ENCODE data around the gene LRRC45. TPM values are rescaled to one million over a fixed set of nuclear protein-coding genes. Genes with fewer than 3 reads are reported as not detected.

Gene LRRC45
- polyA plus RNA-seq, 3 donors: 10.8 to 17.5 (median 15.7) TPM

GRCh38 chr17:82015311-82015971 lies 7.7 kb upstream of the LRRC45 start:
- DNase-seq (ENCODE audit: extremely low read depth in 1 of 11, low read depth in 9 of 11, low spot score in 4 of 11): no peak

- no peak for DNase-seq (ENCODE audit: extremely low read depth in 1 of 11, low read depth in 9 of 11, low spot score in 4 of 11)
Measured at GRCh38 chr17:82016061-82016874, 6.8 kb upstream of the LRRC45 start.

- no peak for DNase-seq (ENCODE audit: extremely low read depth in 1 of 11, low read depth in 9 of 11, low spot score in 4 of 11)
Measured at GRCh38 chr17:82016875-82017459, 6.1 kb upstream of the LRRC45 start.

DNA sequence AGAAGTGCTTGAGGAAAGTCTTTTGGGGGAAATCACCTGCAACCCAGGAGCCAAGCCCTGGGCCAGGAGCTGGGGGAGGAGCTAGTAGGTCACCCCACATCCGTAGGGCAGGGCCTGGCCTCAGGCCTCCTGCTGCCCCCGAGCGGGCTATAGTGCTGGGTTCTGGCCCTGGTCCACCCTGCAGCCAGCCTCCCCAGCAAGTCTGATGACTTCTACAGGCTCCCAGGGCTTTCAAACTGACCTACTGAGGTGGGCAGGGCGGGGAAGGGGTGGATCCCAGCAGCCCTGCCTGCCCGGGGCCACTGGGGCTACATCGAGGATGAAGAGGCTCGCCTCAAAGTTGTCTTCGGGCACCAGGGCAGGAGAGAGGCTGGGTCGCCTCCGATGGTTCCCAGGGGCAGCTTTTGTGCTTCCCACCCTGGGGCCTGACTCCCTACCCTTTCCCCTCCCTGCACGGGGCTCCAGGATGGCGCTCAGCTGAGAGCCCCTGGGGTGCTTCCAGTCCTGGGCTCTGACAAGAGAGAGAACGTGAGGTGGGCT lies 5.4 kb upstream of the LRRC45 start:
- DNase-seq (ENCODE audit: extremely low read depth in 1 of 11, low read depth in 9 of 11, low spot score in 4 of 11): no peak

- DNase-seq (ENCODE audit: extremely low read depth in 1 of 11, low read depth in 9 of 11, low spot score in 4 of 11): no peak
Measured at GRCh38 chr17:82018152-82018988, 4.7 kb upstream of the LRRC45 start.

- no peak for DNase-seq (ENCODE audit: extremely low read depth in 1 of 11, low read depth in 9 of 11, low spot score in 4 of 11)
Measured at GRCh38 chr17:82018989-82019689, 4.0 kb upstream of the LRRC45 start.

DNA sequence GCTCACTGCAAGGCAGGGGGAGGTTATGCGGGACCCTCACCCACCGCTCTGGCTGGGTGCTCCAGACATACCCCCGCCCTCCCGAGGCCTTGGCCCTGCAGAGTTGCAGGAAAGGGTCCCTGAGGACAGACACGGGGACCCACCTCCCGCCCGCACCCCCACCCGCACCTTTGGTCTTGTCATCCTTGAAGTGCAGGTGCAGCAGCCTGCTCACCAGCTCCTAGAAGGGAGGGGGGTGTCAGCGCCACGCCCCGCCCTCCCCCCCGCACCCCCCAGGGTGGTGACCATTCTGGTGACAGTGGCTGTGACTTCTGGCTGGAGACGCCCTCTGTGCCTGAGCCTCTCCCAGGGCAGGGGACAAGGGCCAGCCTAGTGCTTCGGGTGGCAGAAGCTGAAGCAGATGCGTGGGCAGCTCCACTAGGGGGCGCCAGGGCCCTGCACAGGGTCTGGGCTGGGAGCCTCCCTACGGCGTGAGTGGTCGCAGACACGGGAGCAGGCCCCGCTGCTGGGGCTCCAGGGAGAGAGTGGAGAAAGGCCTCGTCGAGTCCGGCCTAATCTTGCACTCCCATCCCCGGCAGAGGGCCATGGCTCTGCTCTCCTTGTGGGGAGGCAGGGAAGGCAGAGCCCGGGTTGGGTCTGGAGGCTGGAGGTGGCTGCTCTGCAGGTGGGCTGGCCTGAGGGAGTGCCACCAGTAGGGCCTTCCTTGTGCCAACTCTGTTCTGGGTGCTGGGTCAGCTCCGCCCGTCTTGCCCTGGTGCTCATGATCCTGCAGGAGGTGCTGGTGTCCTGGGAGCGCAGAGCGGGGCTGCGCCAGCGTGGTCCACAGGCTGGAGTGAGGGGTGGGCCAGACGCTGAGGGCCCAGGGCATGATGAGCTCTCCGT lies 3.2 kb upstream of the LRRC45 start:
- DNase-seq (ENCODE audit: extremely low read depth in 1 of 11, low read depth in 9 of 11, low spot score in 4 of 11): no peak

DNA sequence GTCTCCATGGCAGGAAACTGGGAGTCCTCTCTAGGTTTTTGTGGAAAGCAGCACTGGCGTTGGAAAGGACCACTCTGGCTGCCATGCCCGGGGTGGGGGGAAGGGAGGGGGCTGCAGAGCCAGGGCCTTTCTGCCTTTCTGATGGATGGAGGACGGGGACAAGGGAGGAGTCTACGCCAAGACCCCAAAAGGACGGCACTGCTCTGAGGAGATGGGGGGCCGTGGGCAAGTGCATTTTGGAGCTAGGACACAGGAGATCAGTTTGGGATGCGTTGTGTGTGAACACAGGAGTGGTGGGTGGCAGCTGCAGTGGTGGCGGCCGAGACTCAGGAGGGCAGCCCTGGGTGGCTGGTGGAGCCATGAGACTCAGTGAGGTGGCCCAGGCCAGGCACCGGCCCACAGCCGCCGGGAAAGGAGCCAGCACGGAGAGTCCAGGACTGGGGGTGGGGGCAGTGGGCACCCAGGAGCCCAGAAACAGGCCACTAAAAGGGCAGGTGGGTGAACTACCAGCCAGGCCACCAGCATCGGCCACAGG lies 2.5 kb upstream of the LRRC45 start:
- no peak for DNase-seq (ENCODE audit: extremely low read depth in 1 of 11, low read depth in 9 of 11, low spot score in 4 of 11)

DNA sequence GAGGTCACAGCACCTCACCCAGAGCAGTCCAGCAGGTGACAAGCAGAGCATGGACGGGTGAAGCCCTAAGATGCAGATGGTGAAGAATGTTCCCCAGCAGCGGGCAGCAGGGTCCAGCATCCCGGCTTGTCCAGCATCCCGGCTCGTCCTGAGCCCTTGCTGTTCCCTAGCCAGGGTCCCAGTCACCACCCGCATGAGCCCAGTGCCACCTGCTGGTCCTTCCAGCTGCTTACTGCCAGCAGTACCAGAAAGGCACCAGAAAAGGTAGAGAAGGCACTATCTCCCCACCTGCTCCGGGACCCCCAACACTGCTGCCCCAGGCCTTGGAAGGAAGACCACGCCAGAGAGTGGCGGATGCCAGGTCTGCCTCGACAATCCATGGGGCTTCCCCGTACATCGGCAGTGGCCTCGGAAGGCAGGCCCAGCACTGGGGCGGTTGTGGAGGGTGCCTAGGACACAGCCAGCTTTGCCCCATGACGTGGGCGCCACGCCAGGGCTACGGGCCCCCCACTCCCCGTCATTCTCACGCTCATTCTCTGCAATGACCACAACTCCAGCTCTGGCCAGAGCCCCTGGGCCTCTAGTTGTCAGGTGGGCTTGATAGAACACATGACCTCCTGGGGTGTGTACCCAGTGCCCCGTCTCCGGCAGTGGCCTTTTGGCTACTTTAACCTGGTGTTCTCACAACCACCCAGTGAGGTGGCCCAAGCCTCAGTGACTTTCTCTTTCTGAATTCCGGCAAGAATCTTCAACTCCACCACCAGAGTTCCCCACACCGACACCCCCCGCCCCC lies 1.8 kb upstream of the LRRC45 start:
- no peak for DNase-seq (ENCODE audit: extremely low read depth in 1 of 11, low read depth in 9 of 11, low spot score in 4 of 11)

DNA sequence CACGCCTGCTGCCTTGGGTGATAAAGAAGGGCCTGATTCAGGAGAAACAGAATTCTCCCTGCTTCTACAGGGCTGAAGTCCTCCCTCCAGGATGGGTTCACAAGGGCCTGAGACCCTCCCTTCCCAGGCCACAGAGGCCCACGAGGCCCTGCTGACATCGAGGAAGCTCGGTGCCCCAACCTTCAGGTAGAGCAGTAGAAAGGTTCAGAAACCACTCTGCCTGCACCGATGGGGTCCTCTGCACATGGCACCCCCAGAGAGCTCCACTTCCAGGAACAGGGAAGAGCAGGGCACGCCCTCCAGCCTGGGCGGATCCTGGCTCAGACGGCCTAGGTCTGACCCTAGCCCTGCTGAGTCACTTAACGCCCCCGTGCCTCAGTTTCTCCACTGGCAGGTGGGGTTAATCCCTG lies 1.2 kb upstream of the LRRC45 start:
- DNase-seq (ENCODE audit: extremely low read depth in 1 of 11, low read depth in 9 of 11, low spot score in 4 of 11): no peak

DNA sequence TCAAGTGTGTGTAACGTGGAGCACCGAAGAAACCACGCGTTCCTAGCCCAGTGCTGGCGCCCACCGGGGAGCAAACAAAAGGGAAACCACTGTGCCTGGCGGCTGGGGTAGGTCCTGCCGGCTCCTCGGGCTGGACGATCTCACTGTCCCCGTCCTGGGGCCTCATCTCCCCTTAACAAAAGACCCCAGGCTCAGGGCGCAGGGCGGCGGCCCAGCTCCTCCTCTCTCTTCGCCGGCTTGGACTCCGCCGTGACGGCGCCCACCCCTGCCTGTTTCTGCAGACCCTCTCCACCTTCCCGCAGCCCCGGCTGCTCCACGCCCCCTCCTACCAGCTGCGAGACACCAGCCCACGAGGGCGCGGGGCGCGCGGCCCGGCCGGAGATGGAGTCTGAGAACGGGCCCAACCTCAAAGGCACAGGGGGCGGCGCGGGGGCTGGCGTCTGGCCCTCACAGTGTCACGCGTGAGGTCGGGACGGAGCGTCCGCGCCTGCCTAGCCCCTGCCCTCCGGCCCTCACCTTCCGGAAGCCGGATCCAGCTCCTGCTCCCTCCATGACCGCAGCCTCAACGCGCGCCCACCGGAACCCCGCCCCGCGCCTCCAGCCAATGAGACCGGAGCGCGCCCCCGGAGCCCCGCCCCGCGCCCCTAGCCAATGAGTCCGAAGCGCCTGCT lies 660 bp upstream of the LRRC45 start, which contains the start of gene CENPX:
TSS of gene CENPX (minus strand) at position 569 of the 671 bp plus-strand sequence. CDS start at position 552, 17 bp downstream.
- DNase-seq (ENCODE audit: extremely low read depth in 1 of 11, low read depth in 9 of 11, low spot score in 4 of 11): no peak

- no peak for DNase-seq (ENCODE audit: extremely low read depth in 1 of 11, low read depth in 9 of 11, low spot score in 4 of 11)
Measured at GRCh38 chr17:82023447-82024241, 539 bp downstream of the LRRC45 start.

DNA sequence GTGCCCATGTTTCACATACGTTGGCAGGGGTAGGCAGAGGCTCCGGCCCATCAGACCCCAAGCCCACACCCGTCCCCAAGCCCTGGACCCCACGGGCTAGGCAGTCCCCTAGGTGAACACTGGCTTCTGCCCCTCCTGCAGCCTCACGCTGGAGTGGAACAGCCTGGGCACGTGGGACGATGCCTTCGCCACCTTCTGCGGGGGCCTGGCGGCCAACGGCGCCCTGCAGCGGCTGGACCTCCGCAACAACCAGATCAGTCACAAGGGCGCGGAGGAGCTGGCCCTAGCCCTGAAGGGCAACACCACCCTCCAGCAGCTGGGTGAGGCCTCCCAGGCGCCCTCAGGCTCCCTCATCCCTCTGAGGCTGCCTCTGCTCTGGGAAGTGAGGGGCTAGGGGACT lies 1.8 kb downstream of the LRRC45 start:
- DNase-seq (ENCODE audit: extremely low read depth in 1 of 11, low read depth in 9 of 11, low spot score in 4 of 11): no peak

DNA sequence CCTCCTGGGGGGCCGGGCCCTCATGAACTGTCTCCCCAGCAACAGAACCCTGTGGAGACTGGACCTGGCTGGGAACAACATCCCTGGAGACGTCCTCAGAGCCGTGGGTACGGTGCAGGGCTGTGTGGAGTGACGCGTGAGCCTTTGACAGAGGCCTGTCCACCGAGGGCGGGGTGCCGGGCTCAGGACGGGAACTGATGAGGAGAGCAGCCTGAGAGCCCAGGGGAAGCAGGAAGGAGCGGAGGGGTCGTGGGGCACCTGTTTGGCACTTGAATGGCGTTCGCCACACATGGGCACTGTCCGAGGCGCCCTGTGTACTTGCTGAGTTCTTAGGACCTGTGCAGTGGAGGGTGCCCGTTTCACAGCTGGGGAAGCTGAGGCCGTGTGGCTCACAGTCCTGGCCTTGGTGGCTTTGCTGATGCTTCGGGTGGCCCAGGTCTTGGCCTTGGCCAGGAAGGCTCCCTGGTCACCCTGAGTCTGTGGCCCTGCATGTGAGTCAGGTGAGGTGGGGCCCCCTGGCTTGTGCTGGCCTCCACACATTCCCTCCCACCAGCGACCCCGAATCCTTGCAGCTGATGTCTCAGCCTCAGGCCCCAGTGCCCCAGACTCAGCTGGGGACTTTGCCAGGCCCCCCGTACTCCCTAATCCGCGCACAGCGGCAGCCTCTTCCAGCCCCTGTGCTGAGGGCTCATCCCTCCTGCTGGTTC lies 2.4 kb downstream of the LRRC45 start:
- no peak for DNase-seq (ENCODE audit: extremely low read depth in 1 of 11, low read depth in 9 of 11, low spot score in 4 of 11)

DNA sequence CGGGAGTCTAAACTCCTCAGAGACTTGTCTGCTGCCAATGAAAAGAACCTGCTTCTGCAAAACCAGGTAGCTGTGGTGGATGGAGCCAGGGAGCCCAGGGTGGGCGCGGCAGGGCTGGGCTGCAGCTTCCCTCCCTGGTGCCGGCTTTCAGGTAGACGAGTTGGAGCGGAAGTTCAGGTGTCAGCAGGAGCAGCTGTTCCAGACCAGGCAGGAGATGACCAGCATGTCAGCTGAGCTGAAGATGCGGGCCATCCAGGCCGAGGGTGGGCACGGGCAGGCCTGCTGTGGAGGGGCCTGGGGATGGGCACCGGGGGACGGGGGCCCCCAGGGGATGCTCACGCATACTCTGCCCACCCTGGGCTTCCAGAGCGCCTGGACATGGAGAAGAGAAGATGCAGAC lies 5.1 kb downstream of the LRRC45 start:
- DNase-seq (ENCODE audit: extremely low read depth in 1 of 11, low read depth in 9 of 11, low spot score in 4 of 11): no peak

All from renal cortex interstitium (tissue), 11 donors.